ENCODE data around the gene GID8.
A peak's percentile ranks its signal among the peaks of the same experiment; 100 is the strongest.

Gene GID8

GRCh38 chr20:62947532-62948300, 9.8 kb downstream of the GID8 start:
- TF ChIP-seq CTCF (IDR thresholded peaks at IDR 0.05; ENCODE audit: control insufficient read depth, insufficient read depth, low read depth, low read length, missing control alignments), result no peak
- no peak for DNase-seq (ENCODE audit: low read depth)
- H3K4me3 ChIP-seq (ENCODE audit: control insufficient read depth, low read depth, low read length), result no peak overlapping the region

DNA sequence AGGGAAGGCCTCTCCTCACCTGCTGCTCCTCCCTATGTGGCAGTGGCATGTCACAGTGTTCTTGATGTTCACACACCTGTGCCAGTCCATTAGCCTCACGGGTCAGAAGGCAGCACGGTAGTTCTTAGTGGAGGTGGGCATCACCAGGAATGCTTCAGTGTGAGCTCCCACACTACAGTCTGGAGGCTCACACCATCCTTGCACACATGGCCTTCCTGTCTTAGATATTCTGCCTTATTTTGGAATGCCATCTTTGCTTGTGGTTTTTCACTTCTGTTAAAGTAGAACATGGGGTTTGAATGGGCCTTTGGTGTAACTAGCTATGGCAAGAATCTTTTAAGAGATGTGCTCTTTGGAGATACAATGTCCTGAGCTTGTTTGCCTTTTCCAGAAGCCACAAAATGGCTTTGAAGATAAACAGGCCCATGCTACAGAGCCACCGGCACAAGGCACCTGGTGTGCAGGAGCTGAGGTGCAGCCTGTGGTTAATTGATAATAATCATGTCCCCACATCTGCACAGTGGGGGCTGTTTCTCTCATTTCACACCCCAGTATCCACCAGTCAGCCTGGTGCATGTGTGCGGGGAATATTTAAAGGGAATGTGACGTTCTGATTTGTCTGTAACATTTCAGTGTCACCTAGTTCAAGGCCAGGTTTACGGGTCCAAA, 11.3 kb downstream of the GID8 start:
- no peak overlapping the region for H3K4me3 ChIP-seq (ENCODE audit: control insufficient read depth, low read depth, low read length)
- DNase-seq (ENCODE audit: low read depth), result no peak
- TF ChIP-seq CTCF (IDR thresholded peaks at IDR 0.05; ENCODE audit: control insufficient read depth, insufficient read depth, low read depth, low read length, missing control alignments), result no peak

GRCh38 chr20:62949962-62950361, 12.0 kb downstream of the GID8 start:
- DNase-seq (ENCODE audit: low read depth), result no peak
- H3K4me3 ChIP-seq (ENCODE audit: control insufficient read depth, low read depth, low read length), result no peak overlapping the region
- TF ChIP-seq CTCF (IDR thresholded peaks at IDR 0.05; ENCODE audit: control insufficient read depth, insufficient read depth, low read depth, low read length, missing control alignments), result no peak

GRCh38 chr20:62950741-62951140, 12.8 kb downstream of the GID8 start:
- no peak for DNase-seq (ENCODE audit: low read depth)
- TF ChIP-seq CTCF (IDR thresholded peaks at IDR 0.05; ENCODE audit: control insufficient read depth, insufficient read depth, low read depth, low read length, missing control alignments), result no peak
- H3K4me3 ChIP-seq (ENCODE audit: control insufficient read depth, low read depth, low read length), result no peak overlapping the region

GRCh38 chr20:62951143-62951895, 13.4 kb downstream of the GID8 start:
- DNase-seq (ENCODE audit: low read depth), result no peak
- no peak for TF ChIP-seq CTCF (IDR thresholded peaks at IDR 0.05; ENCODE audit: control insufficient read depth, insufficient read depth, low read depth, low read length, missing control alignments)
- no peak overlapping the region for H3K4me3 ChIP-seq (ENCODE audit: control insufficient read depth, low read depth, low read length)

DNA sequence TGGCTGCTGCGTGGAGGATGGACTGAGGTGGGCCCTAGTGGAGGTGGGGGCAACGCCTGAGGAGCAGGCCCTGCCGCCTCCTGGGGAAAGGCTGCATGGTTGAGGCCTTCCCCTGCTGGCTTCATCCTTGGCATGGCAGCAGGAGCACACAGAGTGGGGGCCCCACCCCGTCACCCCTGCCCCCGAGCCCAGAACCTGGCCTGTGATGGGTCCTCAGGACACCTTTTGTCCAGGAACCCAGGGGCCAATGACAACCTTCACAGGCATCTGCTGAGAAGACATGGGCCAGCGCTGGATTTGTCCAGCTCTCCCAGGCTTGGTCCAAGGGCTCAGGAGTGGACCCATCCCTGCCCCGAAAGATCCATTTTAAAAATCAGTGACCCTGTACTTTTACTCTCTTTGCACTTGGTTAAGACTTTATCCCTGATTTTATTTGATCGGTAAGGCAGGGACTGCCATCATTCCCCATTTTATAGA, 14.0 kb downstream of the GID8 start:
- DNase-seq (ENCODE audit: low read depth), result no peak
- no peak for TF ChIP-seq CTCF (IDR thresholded peaks at IDR 0.05; ENCODE audit: control insufficient read depth, insufficient read depth, low read depth, low read length, missing control alignments)
- H3K4me3 ChIP-seq (ENCODE audit: control insufficient read depth, low read depth, low read length), result peak overlapping the region; percentile 71
